AML-193 (cell line): ENCODE results near the gene ABCG1.
A peak's percentile ranks its signal among the peaks of the same experiment; 100 is the strongest.

Source experiments
- DNase-seq, 2 experiments: peaks; one replicate each; lab custom pipeline; 2025; lab: John Stamatoyannopoulos, UW

Gene ABCG1

GRCh38 chr21:42307106-42307505, 88.2 kb downstream of the ABCG1 start:
- DNase-seq = no peak

- DNase-seq = no peak
Observed at GRCh38 chr21:42308161-42308913, 89.4 kb downstream of the ABCG1 start.

- no peak for DNase-seq
Observed at GRCh38 chr21:42308914-42309752, 90.2 kb downstream of the ABCG1 start.

DNA sequence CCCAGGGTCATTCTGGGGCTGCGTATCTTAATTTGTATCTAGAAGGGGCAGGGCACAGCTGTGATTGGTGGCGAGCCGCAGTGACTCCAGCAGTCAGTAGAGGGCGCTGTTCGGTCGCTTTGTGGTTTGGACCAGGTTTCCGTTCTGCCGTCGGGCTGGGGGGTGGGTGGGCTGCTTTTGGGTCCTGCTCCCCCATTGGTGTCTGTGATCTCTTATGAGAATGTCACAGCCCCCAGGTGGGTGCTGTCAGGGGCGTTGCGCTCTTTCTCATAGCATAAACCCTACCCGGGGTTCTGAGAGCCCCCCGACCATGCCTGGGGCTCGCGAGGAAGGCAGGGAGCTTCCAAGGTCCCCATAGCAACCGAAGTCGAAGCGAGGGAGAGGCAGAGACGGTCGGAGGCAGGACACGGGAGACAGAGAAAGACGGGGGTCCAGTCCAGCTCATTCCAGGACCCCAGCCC, 90.8 kb downstream of the ABCG1 start:
- peak; percentile 25 to 29 for DNase-seq

DNA sequence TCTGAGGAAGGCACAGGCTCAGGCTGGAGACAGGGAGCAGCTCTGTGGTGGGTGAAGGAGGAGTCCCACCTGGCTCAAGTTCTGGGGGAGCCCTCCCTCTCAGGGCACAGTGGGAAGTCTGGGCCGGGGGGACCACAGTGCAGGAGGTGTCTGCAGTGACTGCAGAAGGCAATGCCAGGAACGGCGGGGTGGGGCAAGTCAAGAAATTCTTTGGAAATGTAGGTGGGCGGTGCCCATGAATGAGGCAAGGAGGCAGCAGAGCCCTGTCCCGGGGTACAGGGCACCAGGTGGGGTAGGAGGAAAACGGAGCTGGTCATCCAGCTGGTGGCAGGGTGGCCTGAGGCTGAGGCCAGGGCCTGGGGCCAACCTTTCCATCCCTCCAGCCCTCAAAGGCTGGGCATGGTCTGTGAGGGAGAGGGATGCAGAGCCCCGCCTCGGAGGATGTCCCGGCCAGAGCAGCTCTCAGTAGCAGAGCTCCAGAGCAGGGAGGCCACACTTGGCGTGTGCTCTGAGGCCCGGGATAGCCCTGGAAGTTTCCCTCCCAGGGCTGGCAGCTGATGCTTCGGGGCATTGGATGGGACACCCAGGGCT, 91.6 kb downstream of the ABCG1 start:
- DNase-seq = no peak

DNA sequence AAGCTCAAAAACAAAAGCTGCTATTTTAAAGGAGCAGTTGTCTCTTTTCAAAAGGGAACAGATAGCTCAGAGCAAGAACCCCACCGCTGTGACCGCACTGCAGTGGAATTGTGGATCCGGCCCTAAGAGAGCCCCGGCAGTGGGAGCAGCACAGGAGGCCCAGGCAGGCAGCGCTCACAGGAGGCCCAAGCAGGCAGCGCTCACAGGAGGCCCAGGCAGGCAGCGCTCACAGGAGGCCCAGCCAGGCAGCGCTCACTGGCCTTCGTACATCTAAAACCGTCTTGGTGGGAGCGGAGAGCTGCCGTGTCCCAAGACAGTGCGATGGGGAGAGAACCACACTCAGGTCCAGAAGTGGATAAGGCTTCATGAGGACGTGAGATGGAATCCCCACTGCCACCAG, 92.2 kb downstream of the ABCG1 start:
- no peak for DNase-seq

GRCh38 chr21:42311816-42312625, 93.1 kb downstream of the ABCG1 start:
- no peak for DNase-seq

GRCh38 chr21:42312626-42313104, 93.7 kb downstream of the ABCG1 start:
- DNase-seq = no peak

DNA sequence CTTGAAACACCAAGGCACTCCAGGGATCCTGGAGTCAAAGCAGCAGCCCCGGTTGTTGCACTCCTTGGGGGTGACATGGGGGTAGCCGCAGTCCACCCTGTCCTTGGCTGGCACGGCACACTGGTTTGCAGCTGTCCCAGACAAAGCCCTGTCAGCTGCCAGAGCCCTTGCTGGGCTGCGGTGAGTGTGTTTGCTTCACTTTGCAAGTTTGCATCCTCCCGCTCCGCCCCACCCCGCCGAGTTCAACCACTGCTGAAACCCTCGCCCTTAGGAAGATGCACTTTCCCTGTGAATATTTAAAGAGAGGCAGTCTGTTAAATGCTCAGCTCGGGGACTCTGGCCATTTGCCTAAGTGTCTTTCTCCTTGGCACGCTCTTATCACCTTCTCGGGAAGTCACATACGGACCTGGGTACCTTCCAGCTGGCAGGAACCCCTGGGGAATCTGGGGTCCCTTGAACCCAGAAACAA, 94.6 kb downstream of the ABCG1 start:
- DNase-seq = no peak

- no peak for DNase-seq
Observed at GRCh38 chr21:42314616-42315295, 95.8 kb downstream of the ABCG1 start.

DNA sequence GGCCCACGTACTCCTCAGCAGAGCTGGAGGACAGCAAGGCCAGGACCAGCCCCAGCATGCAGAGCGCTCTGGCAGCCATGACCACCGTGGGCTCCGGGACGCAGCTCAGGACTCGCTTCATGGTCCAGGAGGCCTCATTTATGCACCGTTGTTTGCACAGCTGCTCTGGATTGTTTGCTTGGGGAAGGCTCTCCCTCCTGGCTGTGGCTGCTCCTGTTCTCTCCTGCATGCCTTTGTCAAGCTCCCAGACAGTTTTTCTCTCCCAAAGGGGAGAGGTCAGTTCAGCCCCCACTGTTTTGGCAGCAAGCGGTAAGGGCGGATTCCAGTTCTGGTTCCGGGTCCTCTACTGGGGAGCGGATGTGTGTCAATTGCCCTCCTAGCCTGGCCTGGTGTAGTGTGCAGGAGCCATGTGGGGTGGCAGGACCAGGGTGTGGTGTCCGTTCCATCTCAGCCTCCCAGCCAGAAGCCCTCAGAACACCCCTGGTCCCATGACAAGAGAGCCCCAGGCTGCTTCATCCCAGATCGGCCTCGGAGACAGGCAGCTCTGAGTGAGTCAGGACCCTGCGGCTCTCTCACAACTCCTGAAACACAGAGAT, 96.5 kb downstream of the ABCG1 start, which contains the start of gene TFF3:
Gene TFF3 (minus strand): TSS at position 114 of the 596 bp plus-strand sequence. CDS start 35 bp downstream, at position 79.
- DNase-seq = no peak

DNA sequence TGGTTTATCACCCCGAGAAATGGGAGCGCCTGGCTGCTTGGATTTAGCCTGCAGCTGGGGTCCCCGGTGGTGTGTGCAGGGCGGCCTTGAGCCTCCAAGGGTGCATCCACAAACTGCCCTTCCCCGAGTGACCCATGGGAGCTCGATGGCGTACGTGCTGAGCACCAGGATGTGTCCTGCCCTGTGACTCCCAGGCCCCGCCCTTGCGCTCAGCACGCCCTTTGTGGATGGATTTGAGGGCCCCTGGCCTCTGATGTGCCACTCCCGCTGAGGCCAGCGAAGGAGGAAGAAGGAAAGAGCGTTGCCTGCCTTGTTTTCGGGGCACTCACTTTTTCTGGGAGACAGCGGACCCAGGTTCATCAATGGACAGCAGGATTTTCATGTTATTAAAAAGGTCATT, 98.0 kb downstream of the ABCG1 start:
- no peak for DNase-seq

DNA sequence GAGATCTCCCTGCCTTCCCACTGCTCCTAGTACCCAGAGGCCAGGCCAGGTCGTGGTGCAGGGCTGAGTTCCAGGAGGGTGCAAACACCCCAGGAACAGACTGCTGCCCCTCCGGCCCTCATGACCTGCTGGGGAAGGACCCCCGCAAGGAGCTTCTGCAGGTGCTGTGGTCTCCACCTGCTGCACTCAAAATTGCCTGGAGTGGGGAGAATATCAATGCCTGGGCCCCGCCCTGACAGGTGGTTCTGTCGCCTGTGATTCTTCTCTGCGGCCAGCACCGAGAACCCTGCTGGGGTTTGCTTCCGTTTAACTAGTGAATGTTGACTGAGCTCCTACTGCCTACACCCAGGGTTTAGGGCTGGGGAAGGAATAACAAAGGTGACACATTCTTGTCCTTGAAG, 98.4 kb downstream of the ABCG1 start:
- no peak for DNase-seq

DNA sequence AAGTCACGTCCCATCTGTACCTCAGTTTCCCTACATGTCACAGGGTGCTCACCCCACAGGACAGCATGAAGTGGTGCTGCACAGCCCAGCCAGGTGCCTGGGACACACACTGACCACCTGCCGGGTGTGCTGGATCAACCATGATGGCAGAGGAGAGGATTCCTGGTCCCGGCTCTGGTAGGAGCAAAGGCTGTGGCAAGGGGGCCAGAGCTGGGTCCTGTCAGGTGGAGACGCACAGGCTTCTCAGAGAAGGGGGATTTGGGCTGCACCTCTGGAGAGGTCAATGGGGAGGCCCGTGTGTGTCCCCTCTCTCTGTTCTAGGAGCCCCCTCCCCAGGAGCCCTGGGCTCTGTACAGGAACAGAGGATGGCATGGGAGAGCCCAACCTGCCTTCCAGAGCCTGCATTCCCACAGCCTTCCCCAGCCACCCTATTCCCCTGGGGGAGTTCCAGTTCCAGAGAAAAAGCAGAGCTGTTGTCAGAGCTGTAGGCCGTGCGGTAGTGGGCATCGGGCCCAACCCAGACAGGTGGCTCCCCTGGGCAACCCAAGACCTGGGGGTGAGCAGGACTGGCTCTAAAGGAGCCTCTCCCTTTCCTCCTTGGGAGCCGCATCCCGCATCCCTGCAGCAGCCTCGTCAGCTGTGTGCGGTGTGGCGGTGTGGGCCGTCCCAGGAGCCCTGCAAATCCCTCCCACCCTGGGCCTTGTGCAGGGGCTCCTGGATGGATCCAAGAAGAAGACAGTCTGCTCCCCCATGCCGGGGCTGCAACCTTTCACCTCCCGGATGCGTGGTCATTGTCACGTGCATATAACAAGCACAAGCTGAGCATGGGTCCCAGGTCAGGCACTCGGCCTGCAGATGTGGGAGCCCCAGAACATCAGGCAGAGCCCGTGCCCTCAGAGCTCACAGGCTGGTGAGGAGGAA, 99.1 kb downstream of the ABCG1 start:
- DNase-seq = no peak

GRCh38 chr21:42319376-42319775, 100.4 kb downstream of the ABCG1 start:
- peak; percentile 85 to 86 for DNase-seq

- DNase-seq = peak; percentile 40 to 64
Observed at GRCh38 chr21:42319851-42320572, 101.1 kb downstream of the ABCG1 start.

GRCh38 chr21:42320791-42321190, 101.9 kb downstream of the ABCG1 start:
- DNase-seq = no peak

DNA sequence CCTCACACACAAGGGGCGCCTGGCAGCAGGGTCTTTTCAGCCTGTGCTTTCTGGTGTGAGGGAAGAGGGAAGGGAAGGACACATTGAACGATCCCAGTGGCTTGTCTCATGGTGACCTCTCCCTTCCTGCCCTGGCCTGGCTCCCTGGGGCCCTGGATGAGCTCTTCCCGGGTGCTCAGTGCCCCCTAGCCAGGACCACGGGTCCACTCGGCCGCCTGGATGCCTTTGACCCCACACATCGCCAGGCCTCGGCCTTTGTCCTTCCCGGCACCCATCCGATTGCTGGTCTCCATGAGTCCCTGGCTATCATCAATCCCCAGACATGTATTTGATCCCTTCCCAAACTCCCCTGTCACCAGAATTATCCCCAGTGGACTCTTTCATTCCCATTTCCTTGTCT, 102.3 kb downstream of the ABCG1 start:
- DNase-seq = no peak

DNA sequence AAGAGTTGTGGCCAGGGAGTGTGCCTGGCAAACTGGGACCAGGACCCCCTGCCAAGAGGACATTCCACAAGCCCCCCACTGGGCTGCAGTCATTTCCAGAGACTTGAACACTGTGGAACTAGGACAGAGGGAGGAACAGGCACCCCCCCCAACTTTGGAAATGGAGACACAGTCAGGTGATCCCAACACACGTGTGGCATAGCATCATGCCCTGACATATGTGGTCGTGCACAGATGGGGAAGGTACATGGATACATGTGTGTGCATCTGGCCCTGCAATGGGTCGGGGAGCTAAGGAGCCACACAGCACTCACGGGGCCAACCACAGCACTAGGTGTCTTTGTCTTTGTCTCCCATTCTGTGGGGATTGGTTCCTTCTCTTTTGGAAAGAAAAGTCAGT, 102.9 kb downstream of the ABCG1 start:
- DNase-seq = no peak
